ENCODE results near the gene DEPP1. TPM values are rescaled to one million over a fixed set of nuclear protein-coding genes. Genes with fewer than 3 reads are reported as not detected.

The DEPP1 gene
- total and polyA plus RNA-seq, 2 of the 13 experiments (the other 11 are each of a cell fraction or from before 2014, with no cell fraction given), result 14.8 to 270 TPM

DNA sequence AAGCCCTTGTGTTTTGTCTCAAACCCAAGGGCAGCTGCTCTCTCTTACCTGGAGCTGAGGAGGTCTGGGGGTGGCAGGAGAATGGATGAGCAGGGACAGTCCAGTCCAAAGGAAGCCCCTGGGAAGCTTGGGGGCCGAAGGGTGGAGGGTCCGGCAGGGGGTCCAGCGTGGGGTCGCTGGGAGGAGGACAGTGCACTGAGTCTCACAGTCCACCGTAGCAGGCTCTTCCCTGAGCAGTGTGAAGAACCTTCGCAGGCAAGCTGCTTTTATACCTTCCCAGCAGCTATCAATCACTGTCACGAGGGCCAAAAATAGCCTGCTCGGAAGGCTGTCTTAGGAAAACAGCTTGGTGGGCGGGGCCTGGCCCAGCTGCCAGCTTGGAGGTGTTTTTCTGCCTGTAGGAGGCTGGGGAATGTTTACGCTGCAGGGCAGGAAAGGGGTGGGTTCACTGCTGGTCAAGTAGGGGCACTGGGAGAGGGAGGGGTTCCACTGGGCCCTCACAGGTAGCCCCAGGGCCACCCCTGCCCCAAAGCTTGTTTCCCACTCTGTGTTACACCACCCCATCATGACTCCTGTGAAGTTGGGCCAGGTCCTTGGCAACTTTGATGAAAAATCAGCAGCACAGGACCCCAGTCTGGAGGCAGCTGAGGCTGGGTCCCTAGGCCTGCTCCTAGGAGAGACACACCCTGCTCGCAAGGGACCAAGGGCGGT, at the start of gene DEPP1 (continued):
- no peak for TF ChIP-seq ZBTB14 (CRISPR knock-in tag; IDR thresholded peaks at IDR 0.05)
- TF ChIP-seq PHF20 (CRISPR knock-in tag; IDR thresholded peaks at IDR 0.05), result no peak
- TF ChIP-seq USF2 (IDR thresholded peaks at IDR 0.05; ENCODE audit: low read depth, low read length), result peak; percentile 56; the same call in 1 of the 2 replicates
- TF ChIP-seq USF2 (CRISPR knock-in tag; IDR thresholded peaks at IDR 0.05; ENCODE audit: borderline replicate concordance), result peak; percentile 88
- TF ChIP-seq RORA (CRISPR knock-in tag; IDR thresholded peaks at IDR 0.05), result no peak
- peak; percentile 92; the same call in 1 of the 2 replicates for TF ChIP-seq ZNF563 (CRISPR knock-in tag; IDR thresholded peaks at IDR 0.05)
- TF ChIP-seq ATRX (CRISPR knock-in tag; IDR thresholded peaks at IDR 0.05; ENCODE audit: borderline replicate concordance), result no peak
- TF ChIP-seq ZNF17 (CRISPR knock-in tag; IDR thresholded peaks at IDR 0.05), result no peak; the same call in 1 of the 2 replicates
- 0 out of 2 replicates have a peak, but pooled peaks have one; percentile 18 for TF ChIP-seq ZNF264 (CRISPR knock-in tag; IDR thresholded peaks at IDR 0.05)
- TF ChIP-seq, protein P1, sequence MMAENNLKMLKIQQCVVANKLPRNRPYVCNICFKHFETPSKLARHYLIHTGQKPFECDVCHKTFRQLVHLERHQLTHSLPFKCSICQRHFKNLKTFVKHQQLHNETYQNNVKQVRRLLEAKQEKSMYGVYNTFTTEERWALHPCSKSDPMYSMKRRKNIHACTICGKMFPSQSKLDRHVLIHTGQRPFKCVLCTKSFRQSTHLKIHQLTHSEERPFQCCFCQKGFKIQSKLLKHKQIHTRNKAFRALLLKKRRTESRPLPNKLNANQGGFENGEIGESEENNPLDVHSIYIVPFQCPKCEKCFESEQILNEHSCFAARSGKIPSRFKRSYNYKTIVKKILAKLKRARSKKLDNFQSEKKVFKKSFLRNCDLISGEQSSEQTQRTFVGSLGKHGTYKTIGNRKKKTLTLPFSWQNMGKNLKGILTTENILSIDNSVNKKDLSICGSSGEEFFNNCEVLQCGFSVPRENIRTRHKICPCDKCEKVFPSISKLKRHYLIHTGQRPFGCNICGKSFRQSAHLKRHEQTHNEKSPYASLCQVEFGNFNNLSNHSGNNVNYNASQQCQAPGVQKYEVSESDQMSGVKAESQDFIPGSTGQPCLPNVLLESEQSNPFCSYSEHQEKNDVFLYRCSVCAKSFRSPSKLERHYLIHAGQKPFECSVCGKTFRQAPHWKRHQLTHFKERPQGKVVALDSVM (CRISPR knock-in tag; IDR thresholded peaks at IDR 0.05), result peak; percentile 50
- no peak for TF ChIP-seq GTF3A (CRISPR knock-in tag; conservative IDR thresholded peaks at IDR 0.05)
- TF ChIP-seq, protein P2, sequence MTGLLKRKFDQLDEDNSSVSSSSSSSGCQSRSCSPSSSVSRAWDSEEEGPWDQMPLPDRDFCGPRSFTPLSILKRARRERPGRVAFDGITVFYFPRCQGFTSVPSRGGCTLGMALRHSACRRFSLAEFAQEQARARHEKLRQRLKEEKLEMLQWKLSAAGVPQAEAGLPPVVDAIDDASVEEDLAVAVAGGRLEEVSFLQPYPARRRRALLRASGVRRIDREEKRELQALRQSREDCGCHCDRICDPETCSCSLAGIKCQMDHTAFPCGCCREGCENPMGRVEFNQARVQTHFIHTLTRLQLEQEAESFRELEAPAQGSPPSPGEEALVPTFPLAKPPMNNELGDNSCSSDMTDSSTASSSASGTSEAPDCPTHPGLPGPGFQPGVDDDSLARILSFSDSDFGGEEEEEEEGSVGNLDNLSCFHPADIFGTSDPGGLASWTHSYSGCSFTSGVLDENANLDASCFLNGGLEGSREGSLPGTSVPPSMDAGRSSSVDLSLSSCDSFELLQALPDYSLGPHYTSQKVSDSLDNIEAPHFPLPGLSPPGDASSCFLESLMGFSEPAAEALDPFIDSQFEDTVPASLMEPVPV (CRISPR knock-in tag; IDR thresholded peaks at IDR 0.05), result peak; percentile 55; the same call in 1 of the 2 replicates
- TF ChIP-seq ZFP36 (IDR thresholded peaks at IDR 0.05; ENCODE audit: borderline replicate concordance, low read depth, low read length, partially characterized antibody), result peak; percentile 46
- peak; percentile 99 for TF ChIP-seq POLR2G (IDR thresholded peaks at IDR 0.05; ENCODE audit: low read depth, low read length)
- peak; percentile 86 for TF ChIP-seq GATAD2A (CRISPR knock-in tag; IDR thresholded peaks at IDR 0.05)
- no peak for TF ChIP-seq ZNF546 (CRISPR knock-in tag; conservative IDR thresholded peaks at IDR 0.05)
- TF ChIP-seq NAIF1 (CRISPR knock-in tag; IDR thresholded peaks at IDR 0.05; ENCODE audit: borderline replicate concordance), result peak; percentile 87
- TF ChIP-seq, protein P3, sequence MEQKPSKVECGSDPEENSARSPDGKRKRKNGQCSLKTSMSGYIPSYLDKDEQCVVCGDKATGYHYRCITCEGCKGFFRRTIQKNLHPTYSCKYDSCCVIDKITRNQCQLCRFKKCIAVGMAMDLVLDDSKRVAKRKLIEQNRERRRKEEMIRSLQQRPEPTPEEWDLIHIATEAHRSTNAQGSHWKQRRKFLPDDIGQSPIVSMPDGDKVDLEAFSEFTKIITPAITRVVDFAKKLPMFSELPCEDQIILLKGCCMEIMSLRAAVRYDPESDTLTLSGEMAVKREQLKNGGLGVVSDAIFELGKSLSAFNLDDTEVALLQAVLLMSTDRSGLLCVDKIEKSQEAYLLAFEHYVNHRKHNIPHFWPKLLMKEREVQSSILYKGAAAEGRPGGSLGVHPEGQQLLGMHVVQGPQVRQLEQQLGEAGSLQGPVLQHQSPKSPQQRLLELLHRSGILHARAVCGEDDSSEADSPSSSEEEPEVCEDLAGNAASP (CRISPR knock-in tag; IDR thresholded peaks at IDR 0.05; ENCODE audit: borderline replicate concordance), result peak; percentile 96
- TF ChIP-seq SYNCRIP (IDR thresholded peaks at IDR 0.05; ENCODE audit: insufficient read depth, low read depth, low read length), result no peak
- TF ChIP-seq THAP11 (CRISPR knock-in tag; IDR thresholded peaks at IDR 0.05), result peak; percentile 78
- peak; percentile 82 for TF ChIP-seq ZNF883 (CRISPR knock-in tag; IDR thresholded peaks at IDR 0.05; ENCODE audit: not compliant biosample characterization)
